ENCODE results near the gene SF3B4. TPM values are rescaled to one million over a fixed set of nuclear protein-coding genes. Genes with fewer than 3 reads are reported as not detected.

The SF3B4 gene
- total RNA-seq, 2 experiments from 2014 or later = 16.7 to 70.4 TPM

DNA sequence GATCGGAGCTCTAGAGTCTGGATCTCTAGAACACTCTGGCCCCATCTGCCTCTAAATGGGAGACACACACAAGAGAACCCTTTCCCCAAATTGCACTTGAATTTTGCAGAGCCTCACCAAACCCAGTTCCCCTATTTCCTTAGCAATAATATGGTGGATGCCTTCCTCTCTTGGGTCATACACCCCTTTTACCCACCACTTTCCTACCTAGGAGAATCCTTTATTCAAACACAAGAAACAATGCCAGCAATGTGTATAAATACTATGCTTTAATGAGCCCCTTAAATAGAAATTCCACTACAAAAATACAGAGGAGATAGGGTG, 760 bp upstream of the SF3B4 start:
- H3K9me2 ChIP-seq (ENCODE audit: insufficient read depth, low read length) = no peaks in the 10 kb centered on the region
- intact Hi-C loops (cut with micrococcal nuclease; ENCODE audit: unreplicated experiment) = no loop called here
- H3K4me1 ChIP-seq (ENCODE audit: insufficient read depth, low read length, poor library complexity, severe bottlenecking) = peaks cover 37% of the 10 kb centered on the region
- TF ChIP-seq EZH2phosphoT487 (IDR thresholded peaks at IDR 0.05; ENCODE audit: borderline replicate concordance, low read depth, low read length) = no peak
- TF ChIP-seq, protein P1, sequence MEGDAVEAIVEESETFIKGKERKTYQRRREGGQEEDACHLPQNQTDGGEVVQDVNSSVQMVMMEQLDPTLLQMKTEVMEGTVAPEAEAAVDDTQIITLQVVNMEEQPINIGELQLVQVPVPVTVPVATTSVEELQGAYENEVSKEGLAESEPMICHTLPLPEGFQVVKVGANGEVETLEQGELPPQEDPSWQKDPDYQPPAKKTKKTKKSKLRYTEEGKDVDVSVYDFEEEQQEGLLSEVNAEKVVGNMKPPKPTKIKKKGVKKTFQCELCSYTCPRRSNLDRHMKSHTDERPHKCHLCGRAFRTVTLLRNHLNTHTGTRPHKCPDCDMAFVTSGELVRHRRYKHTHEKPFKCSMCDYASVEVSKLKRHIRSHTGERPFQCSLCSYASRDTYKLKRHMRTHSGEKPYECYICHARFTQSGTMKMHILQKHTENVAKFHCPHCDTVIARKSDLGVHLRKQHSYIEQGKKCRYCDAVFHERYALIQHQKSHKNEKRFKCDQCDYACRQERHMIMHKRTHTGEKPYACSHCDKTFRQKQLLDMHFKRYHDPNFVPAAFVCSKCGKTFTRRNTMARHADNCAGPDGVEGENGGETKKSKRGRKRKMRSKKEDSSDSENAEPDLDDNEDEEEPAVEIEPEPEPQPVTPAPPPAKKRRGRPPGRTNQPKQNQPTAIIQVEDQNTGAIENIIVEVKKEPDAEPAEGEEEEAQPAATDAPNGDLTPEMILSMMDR (conservative IDR thresholded peaks at IDR 0.05; ENCODE audit: low read length) = no peak
- peak overlapping the region; percentile 67; the same call in 1 of the 2 replicates for H2AFZ ChIP-seq (ENCODE audit: low read length)
- H3K79me2 ChIP-seq (ENCODE audit: insufficient read depth, low read depth, low read length) = peaks cover 24% of the 10 kb centered on the region
- H3K9me3 ChIP-seq (ENCODE audit: low read length) = no peaks in the 10 kb centered on the region
- peak overlapping the region; percentile 81 for H3K4me3 ChIP-seq (ENCODE audit: low read depth, low read length, poor library complexity, severe bottlenecking)
- H3K27ac ChIP-seq (ENCODE audit: low read depth, low read length, poor library complexity, severe bottlenecking) = peak overlapping the region; percentile 89
- no peak for DNase-seq (ENCODE audit: low spot score)
- H3K4me2 ChIP-seq (ENCODE audit: low read length) = peak overlapping the region; percentile 93
- peaks cover 6% of the 10 kb centered on the region; the same call in 1 of the 2 replicates for H4K20me1 ChIP-seq (ENCODE audit: insufficient read depth, low read length)
- POLR2A ChIA-PET = interaction anchor here (0.7 to 1.5 kb wide), 8 partner anchors 9 to 233 kb away, joined by 3 to 5 read pairs (median 3); a partner anchor contains a TSS
- no TSS peak for BruUV-seq (replicated peaks)
- CTCF ChIA-PET (ENCODE audit: unreplicated experiment) = no interaction called here
- H3K36me3 ChIP-seq (ENCODE audit: insufficient read depth, low read length) = peaks cover 37% of the 10 kb centered on the region

DNA sequence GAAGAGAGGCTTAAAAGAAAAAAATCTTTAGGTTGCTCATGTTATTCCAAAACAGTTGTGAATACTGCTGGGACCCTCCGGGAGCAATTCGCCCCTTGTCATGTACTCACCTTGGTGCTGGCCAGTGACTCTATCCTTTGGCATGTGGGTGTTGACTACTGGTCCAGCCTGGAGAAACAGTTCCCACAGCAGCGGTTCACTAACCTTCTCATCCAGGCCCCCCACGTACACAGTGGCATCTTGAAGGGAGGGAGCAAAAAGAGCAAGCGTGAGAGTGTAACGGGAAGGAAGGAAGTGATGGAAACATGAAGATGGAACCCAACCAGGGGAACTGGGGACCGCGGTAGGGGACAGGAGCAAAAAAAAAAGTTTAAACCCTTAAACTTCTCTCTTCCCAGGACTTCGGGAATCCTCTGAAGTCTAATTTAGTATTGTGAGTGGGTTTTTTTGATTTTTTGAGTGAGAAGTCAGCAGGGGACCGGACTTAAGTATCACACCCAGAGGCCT, 494 bp downstream of the SF3B4 start:
- POLR2A ChIA-PET = no interaction called here

DNA sequence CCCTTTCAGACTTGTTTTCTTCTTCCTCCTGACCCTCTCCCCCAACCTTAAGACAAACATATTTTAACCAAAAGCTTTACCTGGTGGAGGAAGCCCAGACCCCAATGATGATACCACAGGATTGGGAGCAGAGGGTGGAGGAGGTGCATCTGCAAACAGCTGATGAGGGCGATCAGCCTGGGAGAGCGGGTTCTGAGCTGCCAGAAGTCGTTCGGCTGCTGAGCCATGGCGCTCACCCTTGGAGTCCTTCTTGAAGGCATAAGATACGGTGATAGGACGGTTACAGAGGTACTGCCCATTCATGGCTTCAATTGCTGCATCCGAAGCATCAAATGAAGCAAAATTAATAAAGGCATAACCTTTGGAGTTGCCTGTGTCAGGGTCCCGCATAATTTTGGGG, 1.3 kb downstream of the SF3B4 start:
- H3K9me3 ChIP-seq (ENCODE audit: low read length) = no peaks in the 10 kb centered on the region
- CTCF ChIA-PET (ENCODE audit: unreplicated experiment) = no interaction called here
- intact Hi-C loops (cut with micrococcal nuclease; ENCODE audit: unreplicated experiment) = loop anchor here (2.0 kb wide), 1 partner anchor 37 kb away; no protein-coding TSS in a partner anchor
- BruUV-seq (replicated peaks) = TSS peak; percentile 74
- POLR2A ChIA-PET = no interaction called here
- H3K4me3 ChIP-seq (ENCODE audit: low read depth, low read length, poor library complexity, severe bottlenecking) = peak overlapping the region; percentile 81
- H3K4me2 ChIP-seq (ENCODE audit: low read length) = peak overlapping the region; percentile 76
- H3K9me2 ChIP-seq (ENCODE audit: insufficient read depth, low read length) = no peaks in the 10 kb centered on the region
- peaks cover 37% of the 10 kb centered on the region for H3K4me1 ChIP-seq (ENCODE audit: insufficient read depth, low read length, poor library complexity, severe bottlenecking)
- no peak for DNase-seq (ENCODE audit: low spot score)
- H2AFZ ChIP-seq (ENCODE audit: low read length) = no peak overlapping the region
- H4K20me1 ChIP-seq (ENCODE audit: insufficient read depth, low read length) = peaks cover 6% of the 10 kb centered on the region; the same call in 1 of the 2 replicates
- H3K79me2 ChIP-seq (ENCODE audit: insufficient read depth, low read depth, low read length) = peaks cover 24% of the 10 kb centered on the region
- peaks cover 52% of the 10 kb centered on the region for H3K36me3 ChIP-seq (ENCODE audit: insufficient read depth, low read length)
- TF ChIP-seq EZH2phosphoT487 (IDR thresholded peaks at IDR 0.05; ENCODE audit: borderline replicate concordance, low read depth, low read length) = no peak
- TF ChIP-seq, protein P1 (conservative IDR thresholded peaks at IDR 0.05; ENCODE audit: low read length) = no peak
- no peak overlapping the region for H3K27ac ChIP-seq (ENCODE audit: low read depth, low read length, poor library complexity, severe bottlenecking)

More for the DNA sequence above, 494 bp downstream of the SF3B4 start:
- intact Hi-C loops (cut with micrococcal nuclease; ENCODE audit: unreplicated experiment) = loop anchor here (2.0 kb wide), 1 partner anchor 38 kb away; no protein-coding TSS in a partner anchor
- H3K27ac ChIP-seq (ENCODE audit: low read depth, low read length, poor library complexity, severe bottlenecking) = peak overlapping the region; percentile 89
- H3K4me2 ChIP-seq (ENCODE audit: low read length) = peak overlapping the region; percentile 76
- peak overlapping the region; percentile 81 for H3K4me3 ChIP-seq (ENCODE audit: low read depth, low read length, poor library complexity, severe bottlenecking)
- peaks cover 6% of the 10 kb centered on the region; the same call in 1 of the 2 replicates for H4K20me1 ChIP-seq (ENCODE audit: insufficient read depth, low read length)
- no peaks in the 10 kb centered on the region for H3K9me3 ChIP-seq (ENCODE audit: low read length)
- no TSS peak for BruUV-seq (replicated peaks)
- CTCF ChIA-PET (ENCODE audit: unreplicated experiment) = no interaction called here
- no peak overlapping the region; the same call in 1 of the 2 replicates for H2AFZ ChIP-seq (ENCODE audit: low read length)
- H3K79me2 ChIP-seq (ENCODE audit: insufficient read depth, low read depth, low read length) = peaks cover 24% of the 10 kb centered on the region
- peaks cover 37% of the 10 kb centered on the region for H3K4me1 ChIP-seq (ENCODE audit: insufficient read depth, low read length, poor library complexity, severe bottlenecking)
- TF ChIP-seq EZH2phosphoT487 (IDR thresholded peaks at IDR 0.05; ENCODE audit: borderline replicate concordance, low read depth, low read length) = no peak
- TF ChIP-seq, protein P1 (conservative IDR thresholded peaks at IDR 0.05; ENCODE audit: low read length) = no peak
- no peaks in the 10 kb centered on the region for H3K9me2 ChIP-seq (ENCODE audit: insufficient read depth, low read length)
- DNase-seq (ENCODE audit: low spot score) = no peak
- H3K36me3 ChIP-seq (ENCODE audit: insufficient read depth, low read length) = peaks cover 48% of the 10 kb centered on the region
